NOMO-1 treated with dmso at 0.1 percent for 144 hours (cell line): ENCODE data around the gene TRIO.

Experiments used
- DNase-seq: peaks from one replicate; lab custom pipeline; 2025; ENCODE audit not compliant: unreplicated experiment; lab: John Stamatoyannopoulos, UW

TRIO gene

GRCh38 chr5:14260637-14261036 lies 117.5 kb downstream of the TRIO start:
- no peak for DNase-seq

- DNase-seq = no peak
These were observed 118.1 kb downstream of the TRIO start for GRCh38 chr5:14261235-14261634.

- DNase-seq = no peak
These were observed 118.9 kb downstream of the TRIO start for GRCh38 chr5:14261856-14262611.

GRCh38 chr5:14263113-14263512 lies 120.0 kb downstream of the TRIO start:
- no peak for DNase-seq

- no peak for DNase-seq
These were observed 120.6 kb downstream of the TRIO start for GRCh38 chr5:14263699-14264098.

- peak; percentile 96 for DNase-seq
These were observed 121.6 kb downstream of the TRIO start for GRCh38 chr5:14264605-14265316.

- no peak for DNase-seq
These were observed 122.4 kb downstream of the TRIO start for GRCh38 chr5:14265570-14265969.

GRCh38 chr5:14266171-14266570 lies 123.0 kb downstream of the TRIO start:
- no peak for DNase-seq

GRCh38 chr5:14266686-14267085 lies 123.5 kb downstream of the TRIO start:
- no peak for DNase-seq

GRCh38 chr5:14267166-14267838 lies 124.2 kb downstream of the TRIO start:
- no peak for DNase-seq

- no peak for DNase-seq
These were observed 125.0 kb downstream of the TRIO start for GRCh38 chr5:14267991-14268708.

GRCh38 chr5:14268738-14269137 lies 125.6 kb downstream of the TRIO start:
- no peak for DNase-seq

- DNase-seq = no peak
These were observed 126.3 kb downstream of the TRIO start for GRCh38 chr5:14269395-14269794.

GRCh38 chr5:14270209-14270702 lies 127.1 kb downstream of the TRIO start:
- DNase-seq = peak; percentile 69

- no peak for DNase-seq
These were observed 129.5 kb downstream of the TRIO start for GRCh38 chr5:14272548-14273205.

- no peak for DNase-seq
These were observed 130.1 kb downstream of the TRIO start for GRCh38 chr5:14273207-14273767.

- no peak for DNase-seq
These were observed 133.2 kb downstream of the TRIO start for GRCh38 chr5:14276380-14276779.

- no peak for DNase-seq
These were observed 134.5 kb downstream of the TRIO start for GRCh38 chr5:14277385-14278320.

- no peak for DNase-seq
These were observed 137.2 kb downstream of the TRIO start for GRCh38 chr5:14280294-14280854.
